ENCODE measurements around the gene BOD1L2.

Gene BOD1L2

DNA sequence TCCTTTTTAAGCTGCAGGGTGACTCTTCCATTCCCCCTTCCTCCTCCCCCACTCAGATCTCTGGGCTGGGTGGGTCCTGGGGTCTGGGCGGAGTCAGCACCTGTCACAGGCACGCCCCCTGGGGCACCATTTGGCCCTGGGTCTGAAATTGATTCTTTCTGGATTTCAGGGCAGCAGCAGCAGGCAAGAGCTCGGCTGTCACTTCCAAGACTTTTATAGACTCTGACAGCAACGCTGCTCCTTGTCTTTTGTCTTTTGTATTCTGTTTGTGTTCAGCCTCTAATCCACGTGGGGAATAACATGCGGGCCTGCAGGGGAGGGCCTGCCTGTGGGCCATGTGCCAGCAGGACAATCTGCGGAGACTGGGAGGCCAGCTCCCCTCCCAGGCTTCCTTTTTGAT is 3.9 kb downstream of the BOD1L2 start:
- DNase-seq = no peak

DNA sequence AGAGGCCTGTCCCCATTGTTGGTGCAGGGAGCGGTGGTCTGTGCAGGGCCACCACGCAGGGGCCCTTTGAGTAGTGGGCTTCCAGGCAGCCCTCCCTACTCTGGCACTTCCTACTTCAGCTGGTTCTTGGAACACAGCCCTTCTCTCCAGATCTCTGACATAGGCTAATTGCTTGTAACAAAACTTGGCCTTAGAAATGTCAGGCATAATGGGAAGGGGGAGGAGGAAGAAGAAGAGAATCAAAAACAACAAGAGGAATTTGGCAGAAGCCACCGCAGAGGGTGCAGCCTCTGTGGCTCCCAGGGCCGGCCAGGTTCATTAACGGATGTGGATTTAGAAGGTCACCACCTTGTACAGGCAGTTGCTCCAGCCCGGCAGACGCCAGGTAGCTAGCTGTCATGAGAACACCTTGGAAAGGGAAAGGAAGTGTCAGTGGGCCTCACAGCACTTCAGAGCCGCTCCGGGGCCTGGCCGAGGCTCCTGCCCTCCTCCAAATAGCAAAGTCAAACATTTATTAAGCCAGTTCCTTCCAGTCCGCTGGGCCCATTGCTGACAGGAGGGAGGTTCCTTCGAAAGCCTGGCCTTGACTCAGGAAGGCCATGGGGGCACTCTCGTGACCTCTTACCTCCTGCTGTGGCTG is 7.4 kb downstream of the BOD1L2 start:
- no peak for DNase-seq

DNA sequence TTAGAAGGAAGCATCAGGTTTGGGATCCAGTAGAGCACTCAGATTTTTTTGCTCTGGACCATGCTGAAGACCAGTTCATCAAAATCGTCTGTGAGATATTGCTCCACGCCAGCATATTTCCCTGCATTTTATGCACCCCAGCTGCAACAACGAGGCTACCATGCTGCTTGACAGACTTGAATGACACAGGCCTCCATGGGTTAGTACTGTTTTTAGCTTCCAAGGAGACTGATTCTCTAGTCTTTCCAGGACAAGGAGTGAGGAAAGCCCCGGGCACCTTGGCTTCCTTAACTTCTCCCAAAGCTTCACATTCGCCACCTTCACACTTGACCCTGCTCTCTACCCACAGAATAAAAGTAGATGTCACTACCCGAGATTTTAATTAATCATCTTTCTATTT is 17.5 kb downstream of the BOD1L2 start:
- DNase-seq = no peak

DNA sequence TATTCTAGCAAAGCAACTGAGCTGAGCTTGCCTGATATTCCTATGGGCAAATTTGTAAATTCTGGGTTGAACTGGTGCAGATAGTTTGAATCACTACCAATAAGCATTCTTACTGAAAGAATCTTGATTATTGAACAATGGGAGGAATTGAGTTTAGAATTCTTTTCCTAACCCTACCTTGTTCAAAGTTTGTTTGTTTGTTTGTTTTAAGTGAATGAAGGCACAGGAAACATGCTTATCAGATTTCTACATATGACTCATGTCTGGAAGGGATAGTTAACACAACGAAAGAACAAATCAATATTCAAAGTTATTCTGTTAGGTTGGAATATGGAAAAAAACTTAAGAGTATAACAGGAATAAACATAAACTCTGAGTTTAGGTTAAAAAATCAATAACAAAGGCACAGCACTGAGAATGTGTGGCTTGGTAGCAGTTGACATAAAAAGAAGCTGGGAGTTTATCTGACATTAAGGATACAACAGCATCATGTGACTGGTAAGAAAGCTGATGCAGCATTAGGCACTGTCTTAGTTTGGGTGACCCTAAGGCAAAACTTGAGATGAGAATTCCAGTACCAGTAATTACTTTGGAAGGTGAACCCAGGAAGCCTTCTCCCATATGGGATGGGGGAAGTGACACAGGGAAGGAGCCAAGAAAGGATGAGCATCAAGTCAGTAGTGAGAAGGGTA is 20.9 kb downstream of the BOD1L2 start:
- no peak for DNase-seq

DNA sequence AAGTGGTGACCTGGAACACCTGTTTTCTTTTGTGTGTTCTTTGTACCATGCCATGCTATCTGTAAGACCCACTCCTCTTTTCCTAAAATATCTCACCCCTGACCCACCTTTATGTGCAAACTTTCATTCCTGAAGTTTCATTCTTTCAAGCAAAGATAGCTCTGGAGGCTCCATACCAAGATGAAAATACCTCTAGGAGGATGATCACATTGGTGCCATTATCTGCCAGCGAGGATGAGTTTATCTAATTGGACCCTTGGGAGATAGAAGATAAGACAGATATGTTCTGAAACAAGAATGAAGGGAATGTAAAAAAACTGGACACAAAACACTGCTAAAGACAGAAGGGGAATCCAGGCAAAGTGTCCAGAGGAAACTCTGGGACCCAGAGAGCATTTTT is 24.1 kb downstream of the BOD1L2 start:
- DNase-seq = no peak

DNA sequence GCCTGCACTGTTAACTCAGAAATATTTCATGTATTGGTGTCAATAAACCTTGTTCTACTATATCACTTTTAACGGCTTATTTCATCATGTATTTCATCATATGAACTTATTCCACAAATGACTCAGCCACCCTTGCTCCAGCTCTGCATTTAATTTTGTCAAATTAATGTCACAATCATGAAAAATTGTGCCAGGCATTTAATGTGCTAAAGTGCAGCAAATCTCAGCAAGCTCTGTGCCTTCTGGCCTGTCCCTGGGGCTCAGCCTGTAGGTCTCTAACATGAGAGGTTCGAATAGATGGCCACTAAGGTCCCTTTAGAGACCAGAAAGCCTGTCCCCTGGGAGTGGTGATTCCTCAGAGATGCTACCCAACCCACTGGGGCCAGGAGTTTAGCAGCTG is 28.6 kb downstream of the BOD1L2 start:
- DNase-seq = peak; percentile 57

DNA sequence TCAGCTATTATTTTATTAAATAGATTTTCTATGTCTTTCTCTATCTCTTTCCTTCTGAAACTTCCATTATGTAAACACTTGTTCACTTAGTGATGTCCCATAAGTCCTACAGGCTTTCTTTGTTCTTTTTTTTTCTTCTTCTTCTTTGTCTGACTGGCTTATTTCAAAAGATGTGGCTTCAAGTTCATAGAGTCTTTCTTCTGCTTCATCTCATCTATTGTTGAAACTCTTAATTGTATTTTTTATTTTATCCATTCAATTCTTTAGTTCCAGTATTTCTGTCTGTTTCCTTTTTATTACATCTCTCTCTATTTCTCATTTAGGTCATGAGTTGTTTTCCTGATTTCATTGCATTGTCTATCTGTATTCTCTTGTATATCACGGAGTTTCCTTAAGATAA is 38.5 kb downstream of the BOD1L2 start:
- no peak for DNase-seq

DNA sequence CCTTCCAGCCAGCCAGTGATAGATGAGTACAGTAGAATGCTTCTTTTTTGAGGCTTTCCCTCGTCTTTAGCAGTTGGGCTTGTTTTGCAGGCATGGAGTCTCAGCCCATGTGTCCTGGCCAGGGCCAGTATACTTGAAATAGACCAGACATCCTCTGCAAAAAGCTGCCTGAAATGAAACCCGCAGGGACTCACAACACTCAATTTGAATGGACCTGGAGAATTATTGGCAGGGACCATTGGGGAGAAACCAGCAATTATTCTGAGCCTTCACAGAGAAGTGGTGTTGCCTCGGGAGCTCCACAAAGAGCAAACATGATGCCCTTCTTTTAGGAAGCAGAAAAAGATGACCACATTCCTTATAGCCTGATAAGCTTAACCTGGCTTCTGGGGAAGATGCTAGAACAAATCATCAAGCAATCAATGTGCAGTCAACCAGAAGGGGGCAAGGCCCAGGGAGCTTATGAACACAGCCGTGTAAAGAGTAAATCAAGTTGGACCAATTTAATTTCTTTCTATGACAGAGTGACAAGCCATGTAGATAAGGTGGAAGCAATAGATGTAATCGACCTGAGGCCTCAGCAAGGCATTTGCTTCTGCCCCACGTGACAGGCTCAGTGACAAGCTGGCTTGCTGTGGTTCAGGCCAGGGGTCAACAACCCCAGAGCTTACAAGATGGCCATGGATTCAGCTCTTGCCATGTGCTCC is 42.1 kb downstream of the BOD1L2 start:
- DNase-seq = no peak

DNA sequence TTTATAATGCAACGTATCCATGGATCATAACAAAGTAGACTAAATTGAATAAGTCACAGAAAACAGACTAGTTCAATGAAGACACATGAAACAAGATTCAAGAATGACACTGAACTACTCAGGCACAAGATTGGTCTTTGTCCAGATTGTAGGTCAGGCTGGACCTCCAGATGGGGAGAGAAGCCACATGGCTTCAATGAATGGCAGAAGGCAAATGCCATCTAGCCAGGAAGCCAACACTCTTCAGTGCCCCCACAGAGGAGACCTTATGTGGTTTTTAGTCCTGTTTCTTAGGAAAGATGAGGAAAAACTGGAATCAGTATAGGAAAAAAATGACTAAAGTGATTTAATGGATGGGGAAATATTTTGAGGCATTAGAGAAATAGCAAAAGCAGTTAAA is 43.1 kb downstream of the BOD1L2 start:
- no peak for DNase-seq

DNA sequence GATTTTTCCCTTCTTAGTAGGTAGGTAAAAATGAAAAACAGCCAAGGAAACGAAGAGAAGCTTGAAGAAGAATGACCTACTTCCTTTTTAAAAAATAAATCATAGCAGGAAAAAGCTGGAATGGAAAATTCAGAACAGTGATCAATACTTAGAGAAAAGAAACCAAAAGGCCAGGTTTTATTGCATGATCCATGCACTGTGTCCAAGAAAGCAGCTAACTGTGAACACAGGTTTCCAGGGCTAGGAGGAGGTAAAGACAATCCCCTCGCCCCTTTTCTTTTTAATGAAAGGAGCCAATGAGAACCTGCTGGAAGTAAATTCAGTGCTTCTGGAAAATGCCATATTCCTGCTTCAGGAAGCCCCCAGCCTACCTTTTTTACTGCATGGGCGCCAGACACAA is 47.2 kb downstream of the BOD1L2 start:
- no peak for DNase-seq

DNA sequence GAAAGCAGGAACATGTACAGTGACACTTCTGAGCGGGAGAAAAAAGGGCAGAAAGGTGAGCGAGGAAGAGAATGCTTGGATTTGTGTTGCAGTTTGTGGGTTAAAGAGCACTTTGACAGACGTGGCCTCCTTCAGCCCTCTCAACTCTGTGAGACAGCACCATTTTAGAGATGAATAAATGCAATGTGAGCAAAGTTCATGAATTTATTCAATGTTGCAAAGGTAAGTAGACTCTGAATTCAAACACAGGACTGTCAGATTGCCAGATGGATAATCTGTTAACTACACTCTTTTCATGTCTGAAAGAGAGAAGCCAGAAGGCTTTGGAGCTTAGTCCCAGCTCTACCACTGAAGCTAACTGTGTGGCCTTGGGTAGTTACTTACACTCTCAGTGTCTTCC is 47.7 kb downstream of the BOD1L2 start:
- no peak for DNase-seq

DNA sequence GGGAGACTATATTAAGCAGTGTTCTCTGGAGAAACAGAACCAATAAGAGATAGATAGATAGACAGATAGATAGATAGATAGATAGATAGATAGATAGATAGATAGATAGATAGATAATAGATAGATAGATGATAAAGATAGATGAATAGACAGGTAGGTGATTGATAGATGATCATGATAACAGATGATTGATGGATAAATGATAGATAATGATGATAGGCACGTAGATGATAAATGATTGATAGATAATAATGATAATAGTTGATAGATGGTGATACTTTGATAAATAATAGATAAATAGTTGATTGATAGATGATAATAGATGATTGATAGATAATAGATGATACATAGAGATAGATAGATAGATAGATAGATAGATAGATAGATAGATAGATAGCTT is 48.5 kb downstream of the BOD1L2 start:
- DNase-seq = no peak

DNA sequence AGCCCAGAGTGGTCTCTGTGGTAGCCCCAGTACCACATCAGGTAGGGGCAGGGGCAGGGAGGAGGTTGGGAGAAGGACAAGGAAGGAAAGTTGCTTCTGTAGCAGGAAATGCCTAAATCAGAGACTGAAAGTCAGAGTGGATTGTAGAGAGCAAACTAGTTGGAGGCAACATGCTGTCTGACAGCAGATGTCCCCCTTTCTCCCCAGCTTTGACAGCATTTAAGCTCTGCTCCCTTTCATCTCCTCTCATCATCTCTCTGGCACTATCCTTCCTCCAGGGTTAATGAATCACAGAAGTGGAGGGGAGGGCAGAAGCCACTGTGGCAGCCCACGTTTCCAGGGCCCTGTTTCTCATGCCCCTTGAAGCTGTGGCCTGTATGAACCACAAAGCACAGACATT is 50.4 kb downstream of the BOD1L2 start:
- no peak for DNase-seq

DNA sequence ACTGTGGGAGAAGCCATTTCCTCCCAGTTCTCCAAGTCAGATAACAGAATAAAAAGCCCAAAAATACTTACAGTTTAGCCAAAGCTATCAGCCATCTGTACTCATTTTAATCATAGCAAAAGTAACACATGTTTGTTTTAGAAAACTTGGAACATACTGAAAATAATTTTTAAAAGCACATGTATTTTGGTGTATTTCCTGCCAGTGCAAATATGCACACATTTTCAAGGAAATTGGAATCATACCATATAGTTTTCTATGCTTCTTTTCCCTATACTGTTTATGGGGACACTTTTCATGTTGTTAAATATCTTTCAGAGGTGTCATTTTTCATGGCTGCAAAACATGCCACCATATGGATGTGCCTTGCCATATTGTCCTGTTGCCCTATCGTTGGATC is 51.2 kb downstream of the BOD1L2 start:
- DNase-seq = no peak
